RWPE1 (cell line): Measurements from ENCODE around the gene EXPH5.
"Not testable (repeated sequence)": the region's sequence is repeated elsewhere in the genome, so short reads cannot be mapped to it uniquely, and the experiment has no call there.

Source experiments
- CTCF ChIA-PET: fragments of 350-600 bp; sonication (Branson Sonifier 250); formaldehyde crosslinking; extraction: SDS; loops from one replicate; lab custom pipeline; 2021; lab: Yijun Ruan, JAX
- POLR2A ChIA-PET: fragments of 400-600 bp; formaldehyde crosslinking; extraction: SDS; loops from one replicate; lab custom pipeline; 2020; ENCODE audit warnings: antibody characterized with exemption; ENCODE audit not compliant: low non-redundant PET; lab: Yijun Ruan, JAX
- DNase-seq: peaks from one replicate; pipeline ENCODE4 v3.0.0; 2012; ENCODE audit warnings: low spot score
- H3K27ac ChIP-seq: fragments of 450-650 bp; 2 replicates; pipeline ENCODE4 v1.5.1; 2017
- CTCF ChIP-seq: fragments of 450-650 bp; conservative IDR thresholded peaks from 2 replicates; pipeline ENCODE4 v1.5.1; 2017; ENCODE audit warnings: low read depth, mild to moderate bottlenecking

The EXPH5 gene

GRCh38 chr11:108606495-108607160 lies 13.1 kb upstream of the EXPH5 start:
- peak; percentile 20 for DNase-seq
- no peak overlapping the region for H3K27ac ChIP-seq
- ChIA-PET CTCF (interaction anchor here (0.6 to 1.0 kb wide), 2 partner anchors 13 to 1810 kb away, joined by 4 to 5 read pairs; partner anchors contain the start of gene EXPH5), POLR2A (no interaction called here)
- TF ChIP-seq CTCF, result no peak

GRCh38 chr11:108606070-108606469 lies 12.5 kb upstream of the EXPH5 start:
- no peak for DNase-seq
- POLR2A ChIA-PET, result no interaction called here
- H3K27ac ChIP-seq, result no peak overlapping the region
- no peak for TF ChIP-seq CTCF
- CTCF ChIA-PET, result interaction anchor here (0.6 to 1.0 kb wide), 2 partner anchors 9 to 13 kb away, joined by 3 to 5 read pairs; partner anchors contain the start of gene EXPH5

- POLR2A ChIA-PET, DNase-seq, H3K27ac ChIP-seq, CTCF ChIA-PET: not testable (repeated sequence)
These were observed 9.2 kb upstream of the EXPH5 start for GRCh38 chr11:108602818-108603217.

- TF ChIP-seq CTCF, result no peak
- no peak overlapping the region for H3K27ac ChIP-seq
- CTCF ChIA-PET, result no interaction called here
- POLR2A ChIA-PET, result no interaction called here
- no peak for DNase-seq
These were observed 7.6 kb upstream of the EXPH5 start for GRCh38 chr11:108601150-108601549.

GRCh38 chr11:108599978-108600377 lies 6.4 kb upstream of the EXPH5 start:
- no peak for DNase-seq
- ChIA-PET CTCF (no interaction called here), POLR2A (no interaction called here)
- TF ChIP-seq CTCF, result no peak
- H3K27ac ChIP-seq, result no peak overlapping the region

- no peak overlapping the region for H3K27ac ChIP-seq
- no peak for TF ChIP-seq CTCF
- no peak for DNase-seq
- POLR2A ChIA-PET, result no interaction called here
- CTCF ChIA-PET, result interaction anchor here (0.6 kb wide), 1 partner anchor 62 kb away, joined by 3 read pairs; no protein-coding TSS in a partner anchor
These were observed 4.3 kb upstream of the EXPH5 start for GRCh38 chr11:108597736-108598355.

GRCh38 chr11:108596701-108597100 lies 3.1 kb upstream of the EXPH5 start:
- no peak for DNase-seq
- POLR2A ChIA-PET, result no interaction called here
- no peak for TF ChIP-seq CTCF
- CTCF ChIA-PET, result interaction anchor here (0.5 to 0.8 kb wide), 4 partner anchors 9 to 1823 kb away, joined by 3 read pairs; no protein-coding TSS in a partner anchor
- H3K27ac ChIP-seq, result no peak overlapping the region
